ENCODE data around the gene ARHGAP29. TPM values are rescaled to one million over a fixed set of nuclear protein-coding genes. Genes with fewer than 3 reads are reported as not detected.
"Not testable (repeated sequence)": the region's sequence is repeated elsewhere in the genome, so short reads cannot be mapped to it uniquely, and the experiment has no call there.

ARHGAP29 gene
- total RNA-seq, 1 donor from 2014 or later: not detected

GRCh38 chr1:94182191-94182590, 55.2 kb downstream of the ARHGAP29 start:
- intact Hi-C loops (cut with micrococcal nuclease): no loop called here

- intact Hi-C loops (cut with micrococcal nuclease): no loop called here
These were observed 56.7 kb downstream of the ARHGAP29 start for GRCh38 chr1:94180650-94181049.

- intact Hi-C loops (cut with micrococcal nuclease): no loop called here
These were observed 58.5 kb downstream of the ARHGAP29 start for GRCh38 chr1:94178901-94179300.

- intact Hi-C loops (cut with micrococcal nuclease): no loop called here
These were observed 68.3 kb downstream of the ARHGAP29 start for GRCh38 chr1:94169126-94169525.

- intact Hi-C loops (cut with micrococcal nuclease): no loop called here
These were observed 71.5 kb downstream of the ARHGAP29 start for GRCh38 chr1:94165843-94166242.

- intact Hi-C loops (cut with micrococcal nuclease): not testable (repeated sequence)
These were observed 72.5 kb downstream of the ARHGAP29 start for GRCh38 chr1:94164885-94165284.

- intact Hi-C loops (cut with micrococcal nuclease): not testable (repeated sequence)
These were observed 73.3 kb downstream of the ARHGAP29 start for GRCh38 chr1:94164121-94164520.

GRCh38 chr1:94163249-94163648, 74.1 kb downstream of the ARHGAP29 start:
- intact Hi-C loops (cut with micrococcal nuclease): not testable (repeated sequence)

GRCh38 chr1:94160811-94161210, 76.6 kb downstream of the ARHGAP29 start:
- intact Hi-C loops (cut with micrococcal nuclease): no loop called here

- intact Hi-C loops (cut with micrococcal nuclease): no loop called here
These were observed 81.2 kb downstream of the ARHGAP29 start for GRCh38 chr1:94156096-94156625.

GRCh38 chr1:94154989-94155388, 82.4 kb downstream of the ARHGAP29 start:
- intact Hi-C loops (cut with micrococcal nuclease): no loop called here

- intact Hi-C loops (cut with micrococcal nuclease): no loop called here
These were observed 84.3 kb downstream of the ARHGAP29 start for GRCh38 chr1:94153133-94153532.

GRCh38 chr1:94149166-94149565, 88.2 kb downstream of the ARHGAP29 start:
- intact Hi-C loops (cut with micrococcal nuclease): not testable (repeated sequence)

- intact Hi-C loops (cut with micrococcal nuclease): no loop called here
These were observed 91.1 kb downstream of the ARHGAP29 start for GRCh38 chr1:94146273-94146672.

GRCh38 chr1:94144836-94145235, 92.5 kb downstream of the ARHGAP29 start:
- intact Hi-C loops (cut with micrococcal nuclease): no loop called here

- intact Hi-C loops (cut with micrococcal nuclease): no loop called here
These were observed 93.6 kb downstream of the ARHGAP29 start for GRCh38 chr1:94143809-94144176.

GRCh38 chr1:94143173-94143808, 94.1 kb downstream of the ARHGAP29 start:
- intact Hi-C loops (cut with micrococcal nuclease): no loop called here

- intact Hi-C loops (cut with micrococcal nuclease): no loop called here
These were observed 94.8 kb downstream of the ARHGAP29 start for GRCh38 chr1:94142583-94142982.

GRCh38 chr1:94142022-94142421, 95.4 kb downstream of the ARHGAP29 start:
- intact Hi-C loops (cut with micrococcal nuclease): no loop called here

GRCh38 chr1:94132111-94132510, 105.3 kb downstream of the ARHGAP29 start:
- intact Hi-C loops (cut with micrococcal nuclease): no loop called here

GRCh38 chr1:94130851-94131595, 106.4 kb downstream of the ARHGAP29 start:
- intact Hi-C loops (cut with micrococcal nuclease): no loop called here

GRCh38 chr1:94126651-94127050, 110.7 kb downstream of the ARHGAP29 start:
- intact Hi-C loops (cut with micrococcal nuclease): no loop called here

Data from T-helper 2 cell treated with Interferon-gamma antibody and Interleukin-4, amounts not matched to agents 100 ng/mL and 5 ng/mL, for 36 hours (primary cell).